Smooth muscle cell (in vitro differentiated cells): Measurements from ENCODE around the gene RNF115. TPM values are rescaled to one million over a fixed set of nuclear protein-coding genes. Genes with fewer than 3 reads are reported as not detected.
"Not testable (repeated sequence)": the region's sequence is repeated elsewhere in the genome, so short reads cannot be mapped to it uniquely, and the experiment has no call there.

ENCODE experiments used
- DNase-seq: peaks from one replicate; lab custom pipeline; 2025; ENCODE audit not compliant: unreplicated experiment; lab: John Stamatoyannopoulos, UW
- H2AFZ ChIP-seq: fragments of 200-600 bp; sonication (generic); 2 replicates; pipeline ENCODE4 v1.6.0; 2016; ENCODE audit warnings: antibody characterized with exemption, low read depth, mild to moderate bottlenecking
- H3F3A ChIP-seq: fragments of 200-600 bp; sonication (generic); 2 replicates; pipeline ENCODE4 v1.6.0; 2017; ENCODE audit warnings: antibody characterized with exemption, low read depth
- H3K27ac ChIP-seq: fragments of 200-600 bp; sonication (generic); 2 replicates; pipeline ENCODE4 v1.5.1; 2016; ENCODE audit warnings: low read depth, mild to moderate bottlenecking
- H3K27me3 ChIP-seq: fragments of 200-600 bp; sonication (generic); 2 replicates; pipeline ENCODE4 v1.6.1; 2016; ENCODE audit warnings: low read depth, mild to moderate bottlenecking
- H3K36me3 ChIP-seq: fragments of 200-600 bp; sonication (generic); 2 replicates; pipeline ENCODE4 v1.5.1; 2016; ENCODE audit warnings: low read depth
- H3K4me1 ChIP-seq: fragments of 200-600 bp; sonication (generic); 2 replicates; pipeline ENCODE4 v1.5.1; 2016; ENCODE audit warnings: low read depth
- H3K4me2 ChIP-seq: fragments of 200-600 bp; sonication (generic); 2 replicates; pipeline ENCODE4 v1.6.0; 2016; ENCODE audit warnings: mild to moderate bottlenecking
- H3K4me3 ChIP-seq: fragments of 200-600 bp; sonication (generic); 2 replicates; pipeline ENCODE4 v1.5.1; 2016; ENCODE audit warnings: mild to moderate bottlenecking
- H3K79me2 ChIP-seq: fragments of 200-600 bp; sonication (generic); 2 replicates; pipeline ENCODE4 v1.6.0; 2016; ENCODE audit warnings: low read depth, mild to moderate bottlenecking
- H3K9ac ChIP-seq: fragments of 200-600 bp; sonication (generic); 2 replicates; pipeline ENCODE4 v1.6.0; 2016; ENCODE audit warnings: low read depth
- H3K9me3 ChIP-seq: fragments of 200-600 bp; sonication (generic); replicated peaks from 2 replicates; pipeline ENCODE4 v1.5.1; 2016; ENCODE audit warnings: low read depth
- H4K20me1 ChIP-seq: fragments of 200-600 bp; sonication (generic); 2 replicates; pipeline ENCODE4 v1.6.0; 2016; ENCODE audit warnings: low read depth
- CTCF ChIP-seq: fragments of 200-600 bp; sonication (generic); IDR thresholded peaks from 2 replicates; pipeline ENCODE4 v1.5.1; 2017; ENCODE audit warnings: borderline replicate concordance, mild to moderate bottlenecking, antibody characterized with exemption; ENCODE audit not compliant: insufficient read depth, poor library complexity, severe bottlenecking
- WGBS: methylation state at CpG from one replicate; pipeline ENCODE4 v1.1.7; 2016; ENCODE audit warnings: low lambda C conversion rate; 5-methylcytosine and 5-hydroxymethylcytosine counted together
- polyA plus RNA-seq: library from polyadenylated mRNA; unstranded; fragments of >200 nt; fragmentation: Nextera tagmentation; extraction: Ambion mirVana; gene quantifications from 2 replicates; pipeline ENCODE4 v1.2.1, GENCODE V29; 2016
- total RNA-seq: library from RNA; depleted of rRNA; stranded (reverse); fragments of >200 nt; gene quantifications from 2 replicates; pipeline ENCODE4 v1.2.3, GENCODE V29; 2014

RNF115 gene
- total and polyA plus RNA-seq, 2 experiments from 2014 or later = 4.2 to 9.2 TPM

GRCh38 chr1:145799806-145800205 is 24.1 kb downstream of the RNF115 start:
- Histone ChIP-seq H3K4me3 (no peak overlapping the region), H3K79me2 (peaks cover 66% of the 10 kb centered on the region), H3K27ac (no peak overlapping the region), H3K9me3 (peaks cover 12% of the 10 kb centered on the region), H3K4me1 (peaks cover 10% of the 10 kb centered on the region), H3K36me3 (no peaks in the 10 kb centered on the region), H3F3A (no peaks in the 10 kb centered on the region), H2AFZ (no peak overlapping the region), H3K4me2 (no peak overlapping the region), H3K27me3 (no peaks in the 10 kb centered on the region), H3K9ac (no peak overlapping the region), H4K20me1 (peaks cover 52% of the 10 kb centered on the region)
- 98% methylated on average over 2 of the region's 2 CpGs for WGBS
- DNase-seq = no peak
- no peak for TF ChIP-seq CTCF

- H3F3A ChIP-seq = no peaks in the 10 kb centered on the region
- H3K4me1 ChIP-seq = no peaks in the 10 kb centered on the region
- no peak for TF ChIP-seq CTCF
- 35% methylated on average over 1 of the region's 1 CpG for WGBS
- H3K27me3 ChIP-seq = no peaks in the 10 kb centered on the region
- H2AFZ ChIP-seq = no peak overlapping the region
- no peak overlapping the region for H3K4me2 ChIP-seq
- no peaks in the 10 kb centered on the region for H3K36me3 ChIP-seq
- H3K27ac ChIP-seq = no peak overlapping the region
- H3K9me3 ChIP-seq = peaks cover 12% of the 10 kb centered on the region
- no peak for DNase-seq
- H3K4me3 ChIP-seq = no peak overlapping the region
- no peak overlapping the region for H3K9ac ChIP-seq
- peaks cover 27% of the 10 kb centered on the region for H4K20me1 ChIP-seq
- H3K79me2 ChIP-seq = peaks cover 46% of the 10 kb centered on the region
These were observed 27.1 kb downstream of the RNF115 start for GRCh38 chr1:145796753-145797152.

GRCh38 chr1:145795257-145795881 is 28.5 kb downstream of the RNF115 start:
- Histone ChIP-seq H3F3A (no peaks in the 10 kb centered on the region), H3K4me2 (no peak overlapping the region), H3K79me2 (peaks cover 33% of the 10 kb centered on the region), H3K9me3 (peaks cover 12% of the 10 kb centered on the region), H3K4me1 (no peaks in the 10 kb centered on the region), H3K4me3 (no peak overlapping the region), H3K27me3 (no peaks in the 10 kb centered on the region), H2AFZ (no peak overlapping the region), H3K36me3 (no peaks in the 10 kb centered on the region), H4K20me1 (peaks cover 13% of the 10 kb centered on the region), H3K9ac (no peak overlapping the region), H3K27ac (no peak overlapping the region)
- TF ChIP-seq CTCF = no peak
- DNase-seq = no peak
- WGBS = over 99% methylated on average over 10 of the region's 10 CpGs

DNA sequence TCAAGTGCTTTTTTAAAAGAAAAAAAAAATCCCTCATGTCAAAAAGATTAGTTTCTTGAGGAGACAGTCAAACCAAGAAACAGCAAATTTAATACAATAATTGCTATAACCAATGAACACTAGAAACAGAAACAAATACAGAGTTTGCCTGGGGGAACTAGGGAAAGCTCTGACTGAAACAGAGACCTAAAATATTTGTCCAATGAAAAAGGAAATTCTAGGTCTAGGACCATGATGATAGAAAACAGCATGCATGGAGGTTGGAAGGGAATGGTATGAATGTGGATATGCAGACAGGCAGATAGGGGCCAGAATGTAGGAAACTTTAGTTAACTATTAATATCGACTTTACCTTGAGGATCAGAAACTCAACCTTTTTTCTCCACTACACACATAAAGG is 31.4 kb downstream of the RNF115 start:
- no peak for TF ChIP-seq CTCF
- Histone ChIP-seq H3F3A (no peaks in the 10 kb centered on the region), H3K9ac (no peak overlapping the region), H2AFZ (no peak overlapping the region), H3K79me2 (peaks cover 18% of the 10 kb centered on the region), H3K27me3 (no peaks in the 10 kb centered on the region), H3K4me1 (no peaks in the 10 kb centered on the region), H3K36me3 (peaks cover 6% of the 10 kb centered on the region), H3K4me3 (no peak overlapping the region), H3K27ac (no peak overlapping the region), H4K20me1 (peaks cover 19% of the 10 kb centered on the region), H3K4me2 (no peak overlapping the region), H3K9me3 (peaks cover 9% of the 10 kb centered on the region)
- WGBS = 100% methylated on average over 1 of the region's 1 CpG
- no peak for DNase-seq

DNA sequence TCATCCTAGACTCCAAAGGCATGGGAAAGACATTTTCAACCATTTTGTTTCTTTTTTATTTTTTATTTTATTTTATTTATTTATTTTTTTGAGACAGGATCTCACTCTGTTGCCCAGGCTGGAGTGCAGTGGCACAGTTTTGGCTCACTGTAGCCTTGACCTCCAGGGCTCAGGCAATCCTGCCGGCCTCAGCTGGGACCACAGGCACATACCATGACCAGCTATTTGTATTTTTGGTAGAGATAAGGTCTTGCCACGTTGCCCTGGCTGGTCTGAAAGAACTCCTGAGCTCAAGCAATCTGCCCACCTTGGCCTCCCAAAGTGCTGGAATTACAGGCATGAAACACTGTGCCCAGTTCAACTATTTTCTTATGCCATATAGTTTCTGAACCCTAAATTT is 32.0 kb downstream of the RNF115 start:
- not testable (repeated sequence) for DNase-seq, H3F3A ChIP-seq, H3K4me2 ChIP-seq, H3K9me3 ChIP-seq, H3K27me3 ChIP-seq, H3K4me3 ChIP-seq, H3K9ac ChIP-seq, H2AFZ ChIP-seq, H3K36me3 ChIP-seq, H3K27ac ChIP-seq, H3K4me1 ChIP-seq
- peaks cover 19% of the 10 kb centered on the region for H4K20me1 ChIP-seq
- 93% methylated on average over 2 of the region's 2 CpGs for WGBS
- H3K79me2 ChIP-seq = peaks cover 12% of the 10 kb centered on the region
